WTC11 (cell line): ENCODE data around the gene FRMD4B. TPM values are rescaled to one million over a fixed set of nuclear protein-coding genes. Genes with fewer than 3 reads are reported as not detected.

Experiments
- ATAC-seq: fragments of 200-7000 bp; cut with Tn5 transposase; 2 replicates; pipeline ENCODE4 v1.10.0; 2021; ENCODE audit warnings: mild to moderate bottlenecking, moderate library complexity
- CTCF ChIA-PET: fragments of 300-600 bp; sonication (Branson Sonifier 250); formaldehyde crosslinking; loops from one replicate; lab custom pipeline; 2021; ENCODE audit warnings: antibody characterized with exemption; lab: Charles Lee
- POLR2A ChIA-PET: fragments of 350-600 bp; sonication (Branson Sonifier 250); formaldehyde crosslinking; loops from one replicate; lab custom pipeline; 2021; ENCODE audit warnings: antibody characterized with exemption; lab: Charles Lee
- DNase-seq: peaks from one replicate; pipeline ENCODE4 v3.0.0; 2021; ENCODE audit warnings: low spot score
- H3K27ac Mint-ChIP-seq: 2 replicates; pipeline ENCODE4 v1.8.0; 2021; ENCODE audit warnings: mixed read lengths
- H3K27me3 Mint-ChIP-seq: 2 replicates; pipeline ENCODE4 v1.8.0; 2021; ENCODE audit warnings: low read depth, mild to moderate bottlenecking, moderate library complexity, mixed read lengths
- H3K36me3 Mint-ChIP-seq: 2 replicates; pipeline ENCODE4 v1.8.0; 2021; ENCODE audit warnings: mixed read lengths
- H3K4me1 Mint-ChIP-seq: 2 replicates; pipeline ENCODE4 v1.8.0; 2022; ENCODE audit warnings: mixed read lengths
- H3K4me3 Mint-ChIP-seq: 2 replicates; pipeline ENCODE4 v1.8.0; 2021; ENCODE audit warnings: mild to moderate bottlenecking, moderate library complexity, mixed read lengths
- H3K9me3 Mint-ChIP-seq: 2 replicates; pipeline ENCODE4 v1.8.0; 2021; ENCODE audit warnings: mixed read lengths
- AFF4 ChIP-seq: sonication (generic); formaldehyde crosslinking; IDR thresholded peaks from 2 replicates; pipeline ENCODE4 v1.8.1; 2023; ENCODE audit warnings: mild to moderate bottlenecking, missing genetic modification reagents, borderline replicate concordance
- CREB1 ChIP-seq: sonication (generic); formaldehyde crosslinking; IDR thresholded peaks from 2 replicates; pipeline ENCODE4 v1.8.0; 2023; ENCODE audit warnings: mild to moderate bottlenecking, missing genetic modification reagents
- E2F1 ChIP-seq: sonication (generic); formaldehyde crosslinking; IDR thresholded peaks from 2 replicates; pipeline ENCODE4 v1.8.0; 2022; ENCODE audit warnings: mild to moderate bottlenecking, missing genetic modification reagents
- ESRRA ChIP-seq: sonication (generic); formaldehyde crosslinking; IDR thresholded peaks from 2 replicates; pipeline ENCODE4 v1.8.1; 2022; ENCODE audit warnings: mild to moderate bottlenecking, missing genetic modification reagents, borderline replicate concordance
- GTF2I ChIP-seq: fragments of 250-450 bp; sonication (Bioruptor Pico); conservative IDR thresholded peaks from 2 replicates; pipeline ENCODE4 v1.4.0; 2021; ENCODE audit warnings: mild to moderate bottlenecking
- NFE2L1 ChIP-seq: sonication (generic); formaldehyde crosslinking; IDR thresholded peaks from 2 replicates; pipeline ENCODE4 v1.8.1; 2023; ENCODE audit warnings: missing genetic modification reagents
- NFYB ChIP-seq: sonication (generic); formaldehyde crosslinking; conservative IDR thresholded peaks from 2 replicates; pipeline ENCODE4 v1.8.0; 2022; ENCODE audit warnings: low read depth, missing genetic modification reagents
- NR1H2 ChIP-seq: sonication (generic); formaldehyde crosslinking; IDR thresholded peaks from 2 replicates; pipeline ENCODE4 v1.9.0; 2021; ENCODE audit warnings: mild to moderate bottlenecking, moderate library complexity, missing genetic modification reagents
- NR3C1 ChIP-seq: sonication (generic); formaldehyde crosslinking; conservative IDR thresholded peaks from 2 replicates; pipeline ENCODE4 v1.8.1; 2023; ENCODE audit warnings: low read depth, mild to moderate bottlenecking, missing genetic modification reagents
- PRRX2 ChIP-seq: fragments of 250-450 bp; sonication (Bioruptor Pico); IDR thresholded peaks from 2 replicates; pipeline ENCODE4 v1.8.0; 2021; ENCODE audit warnings: mild to moderate bottlenecking
- ZNF317 ChIP-seq: sonication (generic); formaldehyde crosslinking; IDR thresholded peaks from 2 replicates; pipeline ENCODE4 v1.8.1; 2023; ENCODE audit warnings: low read depth, mild to moderate bottlenecking, moderate library complexity, missing genetic modification reagents, borderline replicate concordance
- ZNF396 ChIP-seq: fragments of 250-450 bp; sonication (Bioruptor Pico); IDR thresholded peaks from 2 replicates; pipeline ENCODE4 v1.8.0; 2021; ENCODE audit warnings: mild to moderate bottlenecking, moderate library complexity, borderline replicate concordance
- ZNF416 ChIP-seq: fragments of 250-450 bp; sonication (Bioruptor Pico); IDR thresholded peaks from 2 replicates; pipeline ENCODE4 v1.9.0; 2021; ENCODE audit warnings: mild to moderate bottlenecking, inconsistent platforms
- total RNA-seq: library from RNA; stranded (reverse); gene quantifications from 3 replicates; pipeline ENCODE4 v1.2.3, GENCODE V29; 2021
- TF ChIP-seq, protein P1 (sequence below): sonication (generic); formaldehyde crosslinking; IDR thresholded peaks from 2 replicates; pipeline ENCODE4 v1.8.1; 2023; ENCODE audit warnings: mild to moderate bottlenecking, missing genetic modification reagents
- TF ChIP-seq, protein P2 (sequence below): sonication (generic); formaldehyde crosslinking; IDR thresholded peaks from 2 replicates; pipeline ENCODE4 v1.8.0; 2022; ENCODE audit warnings: mild to moderate bottlenecking, missing genetic modification reagents
- TF ChIP-seq, protein P3 (sequence below): sonication (generic); formaldehyde crosslinking; IDR thresholded peaks from 2 replicates; pipeline ENCODE4 v1.8.0; 2022; ENCODE audit warnings: mild to moderate bottlenecking, missing genetic modification reagents
- TF ChIP-seq, protein P4 (sequence below): sonication (generic); formaldehyde crosslinking; IDR thresholded peaks from 2 replicates; pipeline ENCODE4 v1.8.0; 2023; ENCODE audit warnings: mild to moderate bottlenecking, missing genetic modification reagents

FRMD4B gene
- total RNA-seq, 1 experiment from 2014 or later = 6.7 TPM

DNA sequence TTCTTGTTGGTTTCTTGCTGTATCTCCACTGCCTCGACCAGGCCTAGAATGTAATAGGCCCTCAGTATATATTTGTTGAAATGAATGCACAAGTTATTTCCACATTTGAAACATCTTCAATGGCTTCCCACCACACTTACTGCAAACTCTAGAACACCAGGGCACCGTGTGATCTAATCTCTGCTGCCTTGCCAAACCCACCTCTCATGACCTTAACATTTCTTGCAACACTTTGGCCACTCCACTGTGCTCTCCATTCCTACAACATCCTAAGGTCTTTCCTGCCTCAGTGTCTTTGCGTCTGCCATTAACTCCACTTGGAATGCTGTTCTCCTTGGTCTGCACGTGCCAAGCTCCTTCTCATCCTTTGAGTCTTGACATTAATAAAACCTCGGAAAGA is 14.1 kb downstream of the FRMD4B start:
- no peak overlapping the region for H3K27ac Mint-ChIP-seq
- TF ChIP-seq, protein P1, sequence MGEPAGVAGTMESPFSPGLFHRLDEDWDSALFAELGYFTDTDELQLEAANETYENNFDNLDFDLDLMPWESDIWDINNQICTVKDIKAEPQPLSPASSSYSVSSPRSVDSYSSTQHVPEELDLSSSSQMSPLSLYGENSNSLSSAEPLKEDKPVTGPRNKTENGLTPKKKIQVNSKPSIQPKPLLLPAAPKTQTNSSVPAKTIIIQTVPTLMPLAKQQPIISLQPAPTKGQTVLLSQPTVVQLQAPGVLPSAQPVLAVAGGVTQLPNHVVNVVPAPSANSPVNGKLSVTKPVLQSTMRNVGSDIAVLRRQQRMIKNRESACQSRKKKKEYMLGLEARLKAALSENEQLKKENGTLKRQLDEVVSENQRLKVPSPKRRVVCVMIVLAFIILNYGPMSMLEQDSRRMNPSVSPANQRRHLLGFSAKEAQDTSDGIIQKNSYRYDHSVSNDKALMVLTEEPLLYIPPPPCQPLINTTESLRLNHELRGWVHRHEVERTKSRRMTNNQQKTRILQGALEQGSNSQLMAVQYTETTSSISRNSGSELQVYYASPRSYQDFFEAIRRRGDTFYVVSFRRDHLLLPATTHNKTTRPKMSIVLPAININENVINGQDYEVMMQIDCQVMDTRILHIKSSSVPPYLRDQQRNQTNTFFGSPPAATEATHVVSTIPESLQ (CRISPR knock-in tag) = no peak
- no peak for TF ChIP-seq ZNF416 (CRISPR knock-in tag)
- TF ChIP-seq, protein P2, sequence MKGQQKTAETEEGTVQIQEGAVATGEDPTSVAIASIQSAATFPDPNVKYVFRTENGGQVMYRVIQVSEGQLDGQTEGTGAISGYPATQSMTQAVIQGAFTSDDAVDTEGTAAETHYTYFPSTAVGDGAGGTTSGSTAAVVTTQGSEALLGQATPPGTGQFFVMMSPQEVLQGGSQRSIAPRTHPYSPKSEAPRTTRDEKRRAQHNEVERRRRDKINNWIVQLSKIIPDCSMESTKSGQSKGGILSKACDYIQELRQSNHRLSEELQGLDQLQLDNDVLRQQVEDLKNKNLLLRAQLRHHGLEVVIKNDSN (CRISPR knock-in tag) = no peak
- no peak for TF ChIP-seq ESRRA (CRISPR knock-in tag)
- no peak for TF ChIP-seq CREB1 (CRISPR knock-in tag)
- TF ChIP-seq, all 79 proteins: peak for 0
- Mint-ChIP-seq H3K4me1 (no peaks in the 10 kb centered on the region), H3K9me3 (no peaks in the 10 kb centered on the region), H3K36me3 (no peaks in the 10 kb centered on the region), H3K4me3 (no peak overlapping the region), H3K27me3 (no peaks in the 10 kb centered on the region)
- POLR2A ChIA-PET = no interaction called here
- CTCF ChIA-PET = no interaction called here
- DNase-seq (no peak), ATAC-seq (no peak)

GRCh38 chr3:69370901-69371301 is 15.0 kb downstream of the FRMD4B start:
- no peak for TF ChIP-seq GTF2I
- TF ChIP-seq NFE2L1 (CRISPR knock-in tag) = no peak
- TF ChIP-seq, protein P3, sequence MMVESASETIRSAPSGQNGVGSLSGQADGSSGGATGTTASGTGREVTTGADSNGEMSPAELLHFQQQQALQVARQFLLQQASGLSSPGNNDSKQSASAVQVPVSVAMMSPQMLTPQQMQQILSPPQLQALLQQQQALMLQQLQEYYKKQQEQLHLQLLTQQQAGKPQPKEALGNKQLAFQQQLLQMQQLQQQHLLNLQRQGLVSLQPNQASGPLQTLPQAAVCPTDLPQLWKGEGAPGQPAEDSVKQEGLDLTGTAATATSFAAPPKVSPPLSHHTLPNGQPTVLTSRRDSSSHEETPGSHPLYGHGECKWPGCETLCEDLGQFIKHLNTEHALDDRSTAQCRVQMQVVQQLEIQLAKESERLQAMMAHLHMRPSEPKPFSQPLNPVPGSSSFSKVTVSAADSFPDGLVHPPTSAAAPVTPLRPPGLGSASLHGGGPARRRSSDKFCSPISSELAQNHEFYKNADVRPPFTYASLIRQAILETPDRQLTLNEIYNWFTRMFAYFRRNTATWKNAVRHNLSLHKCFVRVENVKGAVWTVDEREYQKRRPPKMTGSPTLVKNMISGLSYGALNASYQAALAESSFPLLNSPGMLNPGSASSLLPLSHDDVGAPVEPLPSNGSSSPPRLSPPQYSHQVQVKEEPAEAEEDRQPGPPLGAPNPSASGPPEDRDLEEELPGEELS (CRISPR knock-in tag) = no peak
- TF ChIP-seq CREB1 (CRISPR knock-in tag) = no peak
- no peak for TF ChIP-seq PRRX2
- no peak for TF ChIP-seq NR1H2 (CRISPR knock-in tag)
- no peak for TF ChIP-seq AFF4 (CRISPR knock-in tag)
- TF ChIP-seq, protein P2 (CRISPR knock-in tag) = no peak
- no peak for TF ChIP-seq NFYB (CRISPR knock-in tag)
- TF ChIP-seq ZNF317 (CRISPR knock-in tag) = no peak
- TF ChIP-seq, protein P4, sequence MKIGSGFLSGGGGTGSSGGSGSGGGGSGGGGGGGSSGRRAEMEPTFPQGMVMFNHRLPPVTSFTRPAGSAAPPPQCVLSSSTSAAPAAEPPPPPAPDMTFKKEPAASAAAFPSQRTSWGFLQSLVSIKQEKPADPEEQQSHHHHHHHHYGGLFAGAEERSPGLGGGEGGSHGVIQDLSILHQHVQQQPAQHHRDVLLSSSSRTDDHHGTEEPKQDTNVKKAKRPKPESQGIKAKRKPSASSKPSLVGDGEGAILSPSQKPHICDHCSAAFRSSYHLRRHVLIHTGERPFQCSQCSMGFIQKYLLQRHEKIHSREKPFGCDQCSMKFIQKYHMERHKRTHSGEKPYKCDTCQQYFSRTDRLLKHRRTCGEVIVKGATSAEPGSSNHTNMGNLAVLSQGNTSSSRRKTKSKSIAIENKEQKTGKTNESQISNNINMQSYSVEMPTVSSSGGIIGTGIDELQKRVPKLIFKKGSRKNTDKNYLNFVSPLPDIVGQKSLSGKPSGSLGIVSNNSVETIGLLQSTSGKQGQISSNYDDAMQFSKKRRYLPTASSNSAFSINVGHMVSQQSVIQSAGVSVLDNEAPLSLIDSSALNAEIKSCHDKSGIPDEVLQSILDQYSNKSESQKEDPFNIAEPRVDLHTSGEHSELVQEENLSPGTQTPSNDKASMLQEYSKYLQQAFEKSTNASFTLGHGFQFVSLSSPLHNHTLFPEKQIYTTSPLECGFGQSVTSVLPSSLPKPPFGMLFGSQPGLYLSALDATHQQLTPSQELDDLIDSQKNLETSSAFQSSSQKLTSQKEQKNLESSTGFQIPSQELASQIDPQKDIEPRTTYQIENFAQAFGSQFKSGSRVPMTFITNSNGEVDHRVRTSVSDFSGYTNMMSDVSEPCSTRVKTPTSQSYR (CRISPR knock-in tag) = no peak
- TF ChIP-seq ZNF396 = no peak
- no peak for TF ChIP-seq NR3C1 (CRISPR knock-in tag)
- no peak for TF ChIP-seq E2F1 (CRISPR knock-in tag)
- H3K36me3 Mint-ChIP-seq = no peaks in the 10 kb centered on the region
- H3K27ac Mint-ChIP-seq = no peak overlapping the region; the same call in 1 of the 2 replicates
- CTCF ChIA-PET = no interaction called here
- POLR2A ChIA-PET = no interaction called here
- H3K27me3 Mint-ChIP-seq = no peaks in the 10 kb centered on the region
- no peak overlapping the region for H3K4me3 Mint-ChIP-seq
- H3K4me1 Mint-ChIP-seq = no peaks in the 10 kb centered on the region
- ATAC-seq = no peak
- no peaks in the 10 kb centered on the region for H3K9me3 Mint-ChIP-seq
- no peak for DNase-seq
